Thyroid gland (tissue), 4 donors: ENCODE measurements around the gene PIEZO2. TPM values are rescaled to one million over a fixed set of nuclear protein-coding genes. Genes with fewer than 3 reads are reported as not detected.

ENCODE experiments used
- DNase-seq, 2 donors: peaks; one replicate each; pipeline ENCODE4 v3.0.0-alpha.2; 2019
- H3K27ac ChIP-seq, 3 donors: fragments of 200-600 bp; sonication (generic); 1 replicate in 2 of 3; 2 replicates in 1 of 3; pipeline ENCODE4 v1.5.1; 2016 to 2019; ENCODE audit warnings: mild to moderate bottlenecking in 1 of 3, moderate library complexity in 1 of 3
- H3K27me3 ChIP-seq: fragments of 200-600 bp; sonication (generic); one replicate; pipeline ENCODE4 v1.5.1; 2019
- H3K36me3 ChIP-seq, 2 donors: fragments of 200-600 bp; sonication (generic); one replicate each; pipeline ENCODE4 v1.5.1; 2016 to 2019
- H3K4me1 ChIP-seq, 2 donors: fragments of 200-600 bp; sonication (generic); one replicate each; pipeline ENCODE4 v1.5.1; 2017 to 2019
- H3K4me3 ChIP-seq, 3 donors: fragments of 200-600 bp; sonication (generic); replicated peaks in 1 of 3; 1 replicate in 2 of 3; 2 replicates in 1 of 3; pipeline ENCODE4 v1.5.1; 2016; ENCODE audit warnings: mild to moderate bottlenecking in 1 of 3
- H3K9me3 ChIP-seq: fragments of 200-600 bp; sonication (generic); one replicate; pipeline ENCODE4 v1.5.1; 2017
- CTCF ChIP-seq, 6 experiments: fragments of 200-600 bp in 3 of 6; fragments of 450-650 bp in 3 of 6; sonication (generic) in 3 of 6; IDR thresholded peaks; one replicate each; pipeline ENCODE4 v1.5.1; 2016 to 2019; ENCODE audit warnings: antibody characterized with exemption in 6 of 6, mild to moderate bottlenecking in 2 of 6, inconsistent platforms in 1 of 6, moderate library complexity in 1 of 6
- POLR2A ChIP-seq, 2 donors: fragments of 450-650 bp; IDR thresholded peaks; one replicate each; pipeline ENCODE4 v1.6.1; 2017; ENCODE audit warnings: antibody characterized with exemption in 2 of 2, mild to moderate bottlenecking in 2 of 2, moderate library complexity in 1 of 2
- WGBS, 2 donors: methylation state at CpG; one replicate each; pipeline ENCODE4 v1.1.5; 2017; 5-methylcytosine and 5-hydroxymethylcytosine counted together
- intact Hi-C: fragments of 100-400 bp; cut with DNase I; formaldehyde crosslinking; loops from one replicate; pipeline ENCODE4 v1.15.1; 2023
- total RNA-seq, 4 donors: library from RNA; depleted of rRNA; stranded (reverse); fragments of >200 nt; gene quantifications; one replicate each; pipeline ENCODE4 v1.2.3, GENCODE V29; 2016

The PIEZO2 gene
- total RNA-seq, 4 donors from 2014 or later, result 5.0 to 13.8 (median 6.1) TPM

- H3K4me3 ChIP-seq, result no peak overlapping the region
- no peak for DNase-seq
- no peaks in the 10 kb centered on the region for H3K36me3 ChIP-seq
- H3K4me1 ChIP-seq, result no peaks in the 10 kb centered on the region
- H3K27ac ChIP-seq, result no peak overlapping the region
- H3K27me3 ChIP-seq, result no peaks in the 10 kb centered on the region
- no peak for TF ChIP-seq CTCF (IDR thresholded peaks at IDR 0.05)
- no peak for TF ChIP-seq POLR2A (IDR thresholded peaks at IDR 0.05)
- intact Hi-C loops, result no loop called here
- no peaks in the 10 kb centered on the region for H3K9me3 ChIP-seq
- WGBS, 2 donors, result 75 to 76% methylated on average over 4 of the region's 4 CpGs
Observed at GRCh38 chr18:10814336-10814735, 335.0 kb downstream of the PIEZO2 start.

GRCh38 chr18:10805587-10806118 lies 343.7 kb downstream of the PIEZO2 start:
- no peaks in the 10 kb centered on the region for H3K9me3 ChIP-seq
- peaks cover 3 to 13% of the 10 kb centered on the region in 2 donors for H3K4me1 ChIP-seq
- H3K27me3 ChIP-seq, result no peaks in the 10 kb centered on the region
- no peak for DNase-seq
- no peaks in the 10 kb centered on the region for H3K36me3 ChIP-seq
- no peak overlapping the region for H3K4me3 ChIP-seq
- TF ChIP-seq POLR2A (IDR thresholded peaks at IDR 0.05), result no peak
- TF ChIP-seq CTCF (IDR thresholded peaks at IDR 0.05), result no peak
- intact Hi-C loops, result no loop called here
- H3K27ac ChIP-seq, result no peak overlapping the region
- WGBS, 2 donors, result 98 to 100% methylated on average over 3 of the region's 3 CpGs

GRCh38 chr18:10804126-10804525 lies 345.2 kb downstream of the PIEZO2 start:
- TF ChIP-seq POLR2A (IDR thresholded peaks at IDR 0.05) (no peak), CTCF (IDR thresholded peaks at IDR 0.05) (no peak)
- 41 to 55% methylated on average over 9 of the region's 9 CpGs for WGBS, 2 donors

GRCh38 chr18:10798727-10799550 lies 350.4 kb downstream of the PIEZO2 start:
- H3K27ac ChIP-seq, result no peak overlapping the region
- peaks cover 0 to 2% of the 10 kb centered on the region in 2 donors for H3K4me1 ChIP-seq
- WGBS, 2 donors, result 64 to 82% methylated on average over 7 of the region's 7 CpGs
- intact Hi-C loops, result no loop called here
- H3K9me3 ChIP-seq, result no peaks in the 10 kb centered on the region
- TF ChIP-seq POLR2A (IDR thresholded peaks at IDR 0.05) (no peak), CTCF (IDR thresholded peaks at IDR 0.05) (no peak)
- H3K27me3 ChIP-seq, result no peaks in the 10 kb centered on the region
- H3K4me3 ChIP-seq, result no peak overlapping the region
- no peaks in the 10 kb centered on the region for H3K36me3 ChIP-seq
- DNase-seq, result no peak

More at GRCh38 chr18:10804126-10804525, 345.2 kb downstream of the PIEZO2 start:
- no peaks in the 10 kb centered on the region for H3K36me3 ChIP-seq
- peak; percentile 17 to 24 for DNase-seq
- H3K9me3 ChIP-seq, result no peaks in the 10 kb centered on the region
- intact Hi-C loops, result no loop called here
- H3K27me3 ChIP-seq, result no peaks in the 10 kb centered on the region
- H3K4me1 ChIP-seq, result peaks cover 3 to 13% of the 10 kb centered on the region in 2 donors
- H3K4me3 ChIP-seq, result no peak overlapping the region
- no peak overlapping the region for H3K27ac ChIP-seq

GRCh38 chr18:10797896-10798295 lies 351.5 kb downstream of the PIEZO2 start:
- intact Hi-C loops, result no loop called here
- H3K27me3 ChIP-seq, result no peaks in the 10 kb centered on the region
- WGBS, 2 donors, result 92 to 100% methylated on average over 1 of the region's 1 CpG
- H3K4me3 ChIP-seq, result no peak overlapping the region
- no peaks in the 10 kb centered on the region for H3K36me3 ChIP-seq
- H3K4me1 ChIP-seq, result no peaks in the 10 kb centered on the region
- no peak overlapping the region for H3K27ac ChIP-seq
- no peak for DNase-seq
- H3K9me3 ChIP-seq, result no peaks in the 10 kb centered on the region
- no peak for TF ChIP-seq POLR2A (IDR thresholded peaks at IDR 0.05)
- no peak for TF ChIP-seq CTCF (IDR thresholded peaks at IDR 0.05)
